A549 treated with CpdA at 1 μM for 4 hours (cell line): ENCODE measurements around the gene TRAF3IP3. TPM values are rescaled to one million over a fixed set of nuclear protein-coding genes. Genes with fewer than 3 reads are reported as not detected.

Experiments used
- total RNA-seq: library from RNA; stranded (reverse); fragments of 200-300 nt; extraction: Qiagen RNA extraction; gene quantifications from 5 replicates; pipeline ENCODE4 v1.2.3, GENCODE V29; 2022; ENCODE audit warnings: low read depth

TRAF3IP3 gene
- total RNA-seq, result not detected in 5 replicates

GRCh38 chr1:209755926-209756614 is at the start of gene TRAF3IP3:
Gene TRAF3IP3 (plus strand): TSS chr1:209756053. CDS start chr1:209760040, 3,987 bp downstream.

DNA sequence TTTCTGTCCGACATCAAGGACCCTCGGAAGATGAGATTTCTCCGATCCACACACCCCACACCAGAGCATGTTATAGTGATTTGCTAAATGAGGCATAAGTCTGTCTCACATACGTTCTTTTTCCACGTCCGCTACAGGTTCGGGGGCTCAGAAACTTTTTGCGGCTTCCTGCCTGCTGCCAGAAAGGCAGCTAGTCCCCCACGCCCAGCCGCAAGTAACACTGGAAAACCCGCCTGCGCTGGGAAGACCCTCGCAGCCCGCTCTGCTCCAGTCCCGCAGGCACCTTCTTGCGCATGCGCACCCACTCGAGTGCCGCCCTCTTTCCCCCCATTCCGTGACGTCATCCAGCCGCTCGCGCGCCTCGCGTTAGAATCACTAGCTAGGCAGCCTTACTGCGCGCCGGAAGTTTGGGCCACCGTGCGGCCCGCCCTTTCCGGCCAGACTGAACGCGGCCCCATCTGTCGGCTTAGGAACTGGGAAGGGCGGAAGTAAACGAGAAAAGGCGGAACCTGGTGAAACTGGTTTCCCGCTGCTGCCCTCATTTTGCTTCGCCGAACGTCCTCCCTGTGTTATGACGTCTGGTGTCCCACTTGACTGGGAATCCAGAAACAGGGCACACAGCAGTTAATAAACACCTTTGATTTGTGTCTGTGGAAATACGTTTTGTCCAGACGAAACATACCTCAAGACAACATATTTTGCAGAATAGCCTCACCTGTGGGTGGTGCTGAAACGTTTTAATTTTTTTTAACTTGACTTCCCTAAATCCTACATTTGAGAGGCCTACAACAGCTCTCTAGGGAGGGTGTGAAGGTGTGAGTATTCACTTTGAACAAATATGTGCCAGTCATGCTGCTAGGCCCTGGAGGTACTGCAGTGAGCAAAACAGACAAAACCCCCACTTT is 28.7 kb downstream of the TRAF3IP3 start, which contains the start of gene C1orf74:
Gene C1orf74, minus strand, starts transcription at position 295 of the 905 bp plus-strand sequence. CDS start 925 bp downstream, outside the sequence.

GRCh38 chr1:209805875-209806760 is 50.3 kb downstream of the TRAF3IP3 start, which contains the start of gene IRF6:
Gene IRF6 (minus strand): TSS chr1:209806142. CDS start chr1:209801413, 4,729 bp downstream.

GRCh38 chr1:209827384-209828262 is 71.8 kb downstream of the TRAF3IP3 start, which contains the start of gene UTP25:
Gene UTP25 (plus strand): TSS chr1:209827972. CDS start chr1:209828064, 92 bp downstream.

Other genes with a start within 250 kb of the TRAF3IP3 start
- gene CAMK1G, start 172.3 kb upstream of the TRAF3IP3 start, total RNA-seq, result 0.22 to 0.50 TPM (median 0.43 TPM) in 5 replicates
- 20.1 to 24.5 TPM (median 21.1 TPM) in 5 replicates for gene LAMB3, start 103.6 kb upstream of the TRAF3IP3 start, total RNA-seq
- 2.2 to 3.8 TPM (median 3.2 TPM) in 5 replicates for gene G0S2, start 80.6 kb upstream of the TRAF3IP3 start, total RNA-seq
- gene HSD11B1, start 51.2 kb upstream of the TRAF3IP3 start, total RNA-seq, result not detected in 5 replicates
- gene C1orf74, start 28.5 kb downstream of the TRAF3IP3 start, total RNA-seq, result 1.3 to 1.7 TPM (median 1.6 TPM) in 5 replicates
- 0.08 to 0.11 TPM (median 0.08 TPM) in 5 replicates for gene IRF6, start 50.1 kb downstream of the TRAF3IP3 start, total RNA-seq
- 10.7 to 13.1 TPM (median 11.9 TPM) in 5 replicates for gene UTP25, start 71.9 kb downstream of the TRAF3IP3 start, total RNA-seq
- 0.03 to 0.11 TPM (median 0.06 TPM) in 5 replicates for gene SYT14, start 182.2 kb downstream of the TRAF3IP3 start, total RNA-seq